HCT116 (cell line): Measurements from ENCODE around the gene ZNF483. TPM values are rescaled to one million over a fixed set of nuclear protein-coding genes. Genes with fewer than 3 reads are reported as not detected.

Experiments used
- ATAC-seq: fragments of 200-7000 bp; cut with Tn5 transposase; 2 replicates; pipeline ENCODE4 v1.9.1; 2020; ENCODE audit warnings: mild to moderate bottlenecking, moderate library complexity
- BruUV-seq: library from RNA; stranded (reverse); fragments of 400-500 nt; replicated peaks from 2 replicates; lab custom pipeline; 2021; lab: Mats Ljungman, UMichigan
- CTCF ChIA-PET: fragments of 300-600 bp; sonication (Branson Sonifier 250); formaldehyde crosslinking; loops from one replicate; lab custom pipeline; 2021; ENCODE audit warnings: antibody characterized with exemption; lab: Charles Lee
- POLR2A ChIA-PET: fragments of 300-600, 350-600 bp; sonication (Branson Sonifier 250); formaldehyde crosslinking; loops from one replicate; lab custom pipeline; 2021; ENCODE audit warnings: antibody characterized with exemption; lab: Charles Lee
- RAD21 ChIA-PET, 2 experiments: fragments of 300-600 bp; sonication (Branson Sonifier 250); formaldehyde crosslinking; loops; one replicate each; lab custom pipeline; 2023; ENCODE audit warnings: low total read pairs in 2 of 2; ENCODE audit not compliant: uncharacterized antibody in 2 of 2, unreplicated experiment in 2 of 2, low non-redundant PET in 1 of 2; lab: Charles Lee
- DNase-seq: peaks from one replicate; pipeline ENCODE4 v3.0.0-alpha.2; 2010; ENCODE audit warnings: low read depth, low spot score
- H2AFZ ChIP-seq: fragments of 200-600 bp; shearing (Covaris generic), sonication (generic); 2 replicates; pipeline ENCODE4 v1.6.1; 2017; ENCODE audit warnings: low read depth, mixed run types, mixed read lengths, antibody characterized with exemption, low read length; ENCODE audit not compliant: poor library complexity, severe bottlenecking
- H3K27ac ChIP-seq: 2 replicates; pipeline ENCODE4 v1.5.1; 2012; ENCODE audit warnings: low read depth, low read length
- H3K27me3 ChIP-seq: fragments of 200-600 bp; sonication (generic); 2 replicates; pipeline ENCODE4 v1.6.1; 2016; ENCODE audit warnings: mixed run types, low read length, mixed read lengths; ENCODE audit not compliant: insufficient read depth
- H3K36me3 ChIP-seq, 2 experiments: fragments of 200-500 bp in 1 of 2; fragments of 200-600 bp in 1 of 2; sonication (Bioruptor generic) in 1 of 2; sonication (generic) in 1 of 2; 2 replicates each; pipeline versions ENCODE4 v1.5.1 to v1.6.1; 2014 to 2016; ENCODE audit warnings: low read length in 2 of 2, inconsistent platforms in 1 of 2, mixed read lengths in 1 of 2, mixed run types in 1 of 2; ENCODE audit not compliant: insufficient read depth in 2 of 2, control insufficient read depth in 1 of 2
- H3K4me1 ChIP-seq, 2 experiments: fragments of 200-600 bp in 1 of 2; sonication (generic) in 1 of 2; 2 replicates each; pipeline versions ENCODE4 v1.5.1 to v1.6.1; 2012 to 2017; ENCODE audit warnings: low read length in 2 of 2, inconsistent platforms in 1 of 2, mild to moderate bottlenecking in 1 of 2, mixed read lengths in 1 of 2, mixed run types in 1 of 2, moderate library complexity in 1 of 2; ENCODE audit not compliant: insufficient read depth in 2 of 2, control insufficient read depth in 1 of 2
- H3K4me2 ChIP-seq: fragments of 200-600 bp; sonication (generic); 2 replicates; pipeline ENCODE4 v1.6.1; 2017; ENCODE audit warnings: mixed run types, low read length, mixed read lengths
- H3K4me3 ChIP-seq, 2 experiments: fragments of 200-600 bp in 1 of 2; sonication (generic) in 1 of 2; replicated peaks in 1 of 2; 2 replicates each; pipeline ENCODE4 v1.5.1; 2011 to 2016; ENCODE audit warnings: low read length in 2 of 2, control low read depth in 1 of 2, low read depth in 1 of 2, mild to moderate bottlenecking in 1 of 2, mixed read lengths in 1 of 2, mixed run types in 1 of 2
- H3K79me2 ChIP-seq: fragments of 200-600 bp; sonication (generic); 2 replicates; pipeline ENCODE4 v1.6.1; 2017; ENCODE audit warnings: mild to moderate bottlenecking, mixed run types, low read length, moderate library complexity, mixed read lengths; ENCODE audit not compliant: insufficient read depth
- H3K9ac ChIP-seq: fragments of 200-600 bp; sonication (generic); 2 replicates; pipeline ENCODE4 v1.6.1; 2016; ENCODE audit warnings: low read length, mixed read lengths
- H3K9me2 ChIP-seq: fragments of 200-600 bp; sonication (generic), shearing (Covaris generic); 2 replicates; pipeline ENCODE4 v1.6.1; 2017; ENCODE audit warnings: mixed run types, mild to moderate bottlenecking, moderate library complexity; ENCODE audit not compliant: insufficient read depth
- H3K9me3 ChIP-seq, 2 experiments: fragments of 200-500 bp in 1 of 2; fragments of 200-600 bp in 1 of 2; sonication (Bioruptor generic) in 1 of 2; sonication (generic) in 1 of 2; 2 replicates each; pipeline ENCODE4 v1.6.1; 2014 to 2017; ENCODE audit warnings: low read length in 2 of 2, mixed read lengths in 2 of 2, inconsistent platforms in 1 of 2, low read depth in 1 of 2, mild to moderate bottlenecking in 1 of 2, mixed run types in 1 of 2, moderate library complexity in 1 of 2; ENCODE audit not compliant: control insufficient read depth in 1 of 2, insufficient read depth in 1 of 2
- H4K20me1 ChIP-seq: fragments of 200-600 bp; sonication (generic), shearing (Covaris generic); 2 replicates; pipeline ENCODE4 v1.6.1; 2017; ENCODE audit warnings: mixed run types, mild to moderate bottlenecking, moderate library complexity; ENCODE audit not compliant: insufficient read depth
- CEBPB ChIP-seq: IDR thresholded peaks from 2 replicates; pipeline ENCODE4 v1.6.1; 2012; ENCODE audit warnings: low read depth
- EGR1 ChIP-seq: IDR thresholded peaks from 2 replicates; pipeline ENCODE4 v1.6.1; 2012; ENCODE audit warnings: low read depth
- ELF1 ChIP-seq: IDR thresholded peaks from 2 replicates; pipeline ENCODE4 v1.6.1; 2012; ENCODE audit warnings: low read depth, borderline replicate concordance
- EZH2phosphoT487 ChIP-seq: fragments of 200-600 bp; IDR thresholded peaks from 2 replicates; pipeline ENCODE4 v1.6.1; 2018; ENCODE audit warnings: antibody characterized with exemption, borderline replicate concordance
- FOSL1 ChIP-seq: IDR thresholded peaks from 2 replicates; pipeline ENCODE4 v1.6.1; 2012; ENCODE audit warnings: low read depth
- JUND ChIP-seq: IDR thresholded peaks from 2 replicates; pipeline ENCODE4 v1.6.1; 2012
- MAX ChIP-seq: IDR thresholded peaks from 2 replicates; pipeline ENCODE4 v1.6.1; 2012
- POLR2AphosphoS5 ChIP-seq: IDR thresholded peaks from 2 replicates; pipeline ENCODE4 v1.6.1; 2011; ENCODE audit warnings: mild to moderate bottlenecking, low read depth, low read length, moderate library complexity
- SP1 ChIP-seq: IDR thresholded peaks from 2 replicates; pipeline ENCODE4 v1.6.1; 2012; ENCODE audit warnings: low read depth
- SRF ChIP-seq: IDR thresholded peaks from 2 replicates; pipeline ENCODE4 v1.6.1; 2012; ENCODE audit warnings: low read depth
- TCF7L2 ChIP-seq: IDR thresholded peaks from 2 replicates; pipeline ENCODE4 v1.7.0; 2011; ENCODE audit warnings: borderline replicate concordance, inconsistent platforms; ENCODE audit not compliant: insufficient read depth, insufficient read length; ENCODE audit errors: extremely low read depth
- YY1 ChIP-seq: IDR thresholded peaks from 2 replicates; pipeline ENCODE4 v1.6.1; 2011; ENCODE audit warnings: low read length, low read depth, moderate library complexity, mild to moderate bottlenecking; ENCODE audit not compliant: insufficient replicate concordance; ENCODE audit errors: extremely low read depth
- ZBTB33 ChIP-seq: IDR thresholded peaks from 2 replicates; pipeline ENCODE4 v1.6.1; 2011; ENCODE audit warnings: mild to moderate bottlenecking, low read length, moderate library complexity; ENCODE audit not compliant: insufficient replicate concordance; ENCODE audit errors: extremely low read depth
- ZNF274 ChIP-seq: fragments of 200-500 bp; sonication (Bioruptor generic); IDR thresholded peaks from 2 replicates; pipeline ENCODE4 v1.6.1; 2014; ENCODE audit warnings: mild to moderate bottlenecking, low read depth, low read length, inconsistent platforms
- intact Hi-C: fragments of 100-400 bp; cut with micrococcal nuclease; formaldehyde crosslinking; loops from 2 replicates; pipeline ENCODE4 v1.10.0; 2022
- total RNA-seq: library from RNA; stranded (reverse); gene quantifications from one replicate; pipeline ENCODE4 v1.2.1, GENCODE V29; 2021; ENCODE audit not compliant: unreplicated experiment
- TF ChIP-seq, protein P1 (sequence below), 3 experiments: fragments of 200-600 bp in 1 of 3; sonication (generic) in 1 of 3; IDR thresholded peaks in 2 of 3; conservative IDR thresholded peaks in 1 of 3; 2 replicates each; pipeline ENCODE4 v1.5.1; 2012 to 2017; ENCODE audit warnings: low read depth in 2 of 3, low read length in 2 of 3, antibody characterized with exemption in 1 of 3, borderline replicate concordance in 1 of 3, control low read depth in 1 of 3, mild to moderate bottlenecking in 1 of 3, mixed read lengths in 1 of 3, mixed run types in 1 of 3, moderate library complexity in 1 of 3; ENCODE audit not compliant: insufficient read depth in 1 of 3

ZNF483 gene
- total RNA-seq, 1 experiment from 2014 or later: 5.0 TPM

GRCh38 chr9:111610845-111611244 lies 85.9 kb downstream of the ZNF483 start:
- H3K4me1 ChIP-seq: no peaks in the 10 kb centered on the region; a peak in 1 of 4 replicates
- ChIA-PET POLR2A (no interaction called here), RAD21 (no interaction called here), CTCF (interaction anchor here (1.4 kb wide), 1 partner anchor 11 kb away, joined by 7 read pairs; no protein-coding TSS in a partner anchor)
- H3K4me2 ChIP-seq: no peak overlapping the region
- no peak for ATAC-seq
- H3K27ac ChIP-seq: no peak overlapping the region
- TF ChIP-seq YY1 (no peak), POLR2AphosphoS5 (no peak), ZBTB33 (no peak), SRF (no peak), FOSL1 (no peak), SP1 (no peak), CEBPB (no peak), ELF1 (no peak), EZH2phosphoT487 (no peak), JUND (no peak), MAX (no peak), EGR1 (no peak), ZNF274 (no peak), TCF7L2 (no peak)
- TF ChIP-seq, protein P1, sequence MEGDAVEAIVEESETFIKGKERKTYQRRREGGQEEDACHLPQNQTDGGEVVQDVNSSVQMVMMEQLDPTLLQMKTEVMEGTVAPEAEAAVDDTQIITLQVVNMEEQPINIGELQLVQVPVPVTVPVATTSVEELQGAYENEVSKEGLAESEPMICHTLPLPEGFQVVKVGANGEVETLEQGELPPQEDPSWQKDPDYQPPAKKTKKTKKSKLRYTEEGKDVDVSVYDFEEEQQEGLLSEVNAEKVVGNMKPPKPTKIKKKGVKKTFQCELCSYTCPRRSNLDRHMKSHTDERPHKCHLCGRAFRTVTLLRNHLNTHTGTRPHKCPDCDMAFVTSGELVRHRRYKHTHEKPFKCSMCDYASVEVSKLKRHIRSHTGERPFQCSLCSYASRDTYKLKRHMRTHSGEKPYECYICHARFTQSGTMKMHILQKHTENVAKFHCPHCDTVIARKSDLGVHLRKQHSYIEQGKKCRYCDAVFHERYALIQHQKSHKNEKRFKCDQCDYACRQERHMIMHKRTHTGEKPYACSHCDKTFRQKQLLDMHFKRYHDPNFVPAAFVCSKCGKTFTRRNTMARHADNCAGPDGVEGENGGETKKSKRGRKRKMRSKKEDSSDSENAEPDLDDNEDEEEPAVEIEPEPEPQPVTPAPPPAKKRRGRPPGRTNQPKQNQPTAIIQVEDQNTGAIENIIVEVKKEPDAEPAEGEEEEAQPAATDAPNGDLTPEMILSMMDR (IDR thresholded peaks at IDR 0.05 in 2 of 3, conservative IDR thresholded peaks at IDR 0.05 in 1 of 3; ENCODE audit: borderline replicate concordance in 1 of 3, insufficient read depth in 1 of 3, low read depth in 2 of 3, low read length in 2 of 3): no peak
- no peaks in the 10 kb centered on the region for H3K9me3 ChIP-seq
- no peaks in the 10 kb centered on the region for H4K20me1 ChIP-seq
- no peaks in the 10 kb centered on the region for H3K27me3 ChIP-seq
- no peaks in the 10 kb centered on the region for H3K79me2 ChIP-seq
- H3K36me3 ChIP-seq: no peaks in the 10 kb centered on the region
- no TSS peak for BruUV-seq
- no peak overlapping the region for H3K9ac ChIP-seq
- intact Hi-C loops: no loop called here
- H3K9me2 ChIP-seq: no peaks in the 10 kb centered on the region
- no peak overlapping the region for H3K4me3 ChIP-seq
- DNase-seq: no peak
- no peak overlapping the region for H2AFZ ChIP-seq
